ENCODE measurements around the gene ANKRD37.

Gene ANKRD37

GRCh38 chr4:185381288-185382196, 15.1 kb upstream of the ANKRD37 start:
- H3K27ac ChIP-seq: no peak overlapping the region
- TF ChIP-seq CTCF (conservative IDR thresholded peaks at IDR 0.05): no peak
- no peak for TF ChIP-seq ZFX (IDR thresholded peaks at IDR 0.05)

GRCh38 chr4:185382754-185383153, 13.9 kb upstream of the ANKRD37 start:
- peak overlapping the region; percentile 79 for H3K27ac ChIP-seq
- no peak for TF ChIP-seq CTCF (conservative IDR thresholded peaks at IDR 0.05)
- TF ChIP-seq ZFX (IDR thresholded peaks at IDR 0.05): no peak

DNA sequence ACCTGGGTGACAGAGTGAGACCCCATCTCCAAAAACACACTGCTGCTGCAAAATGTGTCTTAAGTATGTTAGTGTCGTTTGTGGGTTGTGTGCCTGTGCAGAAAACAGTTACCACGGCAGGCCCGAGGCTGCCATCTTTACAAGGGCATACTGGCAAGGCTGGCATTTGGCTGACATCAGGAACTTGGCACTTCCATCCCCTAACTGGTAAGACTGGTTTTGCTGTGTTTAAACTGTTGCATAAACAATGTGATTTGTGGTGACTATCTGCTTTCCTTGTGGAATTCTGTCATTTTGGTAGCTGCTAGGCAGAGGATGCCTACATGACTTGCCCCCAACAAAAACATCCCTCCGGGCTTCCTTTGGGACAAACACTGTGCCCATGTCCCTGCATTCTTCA, 13.2 kb upstream of the ANKRD37 start:
- TF ChIP-seq CTCF (conservative IDR thresholded peaks at IDR 0.05): no peak
- no peak for TF ChIP-seq ZFX (IDR thresholded peaks at IDR 0.05)
- H3K27ac ChIP-seq: peak overlapping the region; percentile 79

- TF ChIP-seq CTCF (conservative IDR thresholded peaks at IDR 0.05): no peak
- TF ChIP-seq ZFX (IDR thresholded peaks at IDR 0.05): no peak
- H3K27ac ChIP-seq: peak overlapping the region; percentile 79
Measured at GRCh38 chr4:185384061-185384460, 12.6 kb upstream of the ANKRD37 start.

DNA sequence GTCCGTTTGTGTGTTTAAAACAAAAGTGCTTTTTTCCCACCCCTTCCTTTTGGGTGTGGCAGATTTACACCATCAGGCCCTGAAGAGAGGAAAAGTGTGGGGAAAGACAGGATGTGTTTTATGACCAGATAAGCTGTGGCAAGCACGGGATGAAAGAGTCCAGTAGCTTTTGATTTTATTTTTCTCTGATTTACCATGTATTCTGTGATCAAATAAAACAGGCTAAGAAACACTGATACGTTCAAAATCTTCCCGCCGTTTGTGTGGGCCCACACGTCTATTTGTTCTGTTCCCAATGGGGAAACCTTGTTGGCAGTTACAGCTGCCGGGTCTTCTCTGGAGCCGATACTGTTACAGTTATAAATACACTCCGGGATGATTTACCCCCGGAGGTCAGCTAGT, 11.7 kb upstream of the ANKRD37 start:
- TF ChIP-seq ZFX (IDR thresholded peaks at IDR 0.05): no peak
- TF ChIP-seq CTCF (conservative IDR thresholded peaks at IDR 0.05): no peak
- H3K27ac ChIP-seq: no peak overlapping the region

- no peak for TF ChIP-seq CTCF (conservative IDR thresholded peaks at IDR 0.05)
- TF ChIP-seq ZFX (IDR thresholded peaks at IDR 0.05): no peak
- H3K27ac ChIP-seq: no peak overlapping the region
Measured at GRCh38 chr4:185387957-185388356, 8.7 kb upstream of the ANKRD37 start.

DNA sequence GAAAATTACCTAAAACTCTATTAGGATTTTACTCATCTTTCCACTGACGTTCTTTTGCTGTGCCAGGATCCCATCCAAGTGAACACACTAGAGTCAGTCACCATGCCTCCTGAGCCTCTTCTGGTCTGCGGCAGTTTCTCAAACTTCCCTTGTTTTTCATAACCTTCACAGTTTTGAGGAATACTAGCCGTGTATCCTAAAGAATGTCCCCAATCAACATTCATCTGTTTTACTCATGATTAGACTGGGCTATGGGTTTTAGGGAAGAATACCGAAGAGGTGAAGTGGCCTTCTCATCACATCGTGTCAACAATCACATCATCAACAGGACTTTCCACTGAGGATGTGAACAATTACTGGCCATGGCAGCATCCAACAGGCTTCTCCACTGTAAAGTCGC, 5.7 kb upstream of the ANKRD37 start:
- no peak overlapping the region for H3K27ac ChIP-seq
- no peak for TF ChIP-seq CTCF (conservative IDR thresholded peaks at IDR 0.05)
- no peak for TF ChIP-seq ZFX (IDR thresholded peaks at IDR 0.05)
